Stimulated activated CD4-positive, alpha-beta T cell treated with anti-CD3 and anti-CD28 coated beads, TNF-alpha, amount 100 ng/mL, for 1 hour (primary cell): ENCODE measurements around the gene KRTCAP2.
A peak's percentile ranks its signal among the peaks of the same experiment; 100 is the strongest.

Source experiments
- DNase-seq, 3 donors: peaks; one replicate each; pipeline ENCODE4 v3.0.0-alpha.2; 2020; ENCODE audit warnings: low read depth in 3 of 3, low spot score in 1 of 3

Gene KRTCAP2

GRCh38 chr1:155134880-155135414, 38.2 kb downstream of the KRTCAP2 start:
- peak in 1 of 3 donors; percentile 62 for DNase-seq

DNA sequence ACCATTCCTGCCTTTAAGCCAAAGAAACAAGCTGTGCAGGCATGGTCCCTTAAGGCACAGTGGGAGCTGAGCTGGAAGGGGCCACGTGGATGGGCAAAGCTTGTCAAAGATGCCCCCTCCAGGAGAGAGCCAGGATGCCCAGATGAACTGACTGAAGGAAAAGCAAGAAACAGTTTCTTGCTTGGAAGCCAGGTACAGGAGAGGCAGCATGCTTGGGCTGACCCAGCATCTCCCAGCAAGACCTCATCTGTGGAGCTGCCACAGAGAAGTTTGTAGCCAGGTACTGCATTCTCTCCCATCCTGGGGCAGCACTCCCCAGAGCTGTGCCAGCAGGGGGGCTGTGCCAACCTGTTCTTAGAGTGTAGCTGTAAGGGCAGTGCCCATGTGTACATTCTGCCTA, 38.8 kb downstream of the KRTCAP2 start:
- DNase-seq = no peak

- DNase-seq = no peak
Observed at GRCh38 chr1:155133799-155134281, 39.3 kb downstream of the KRTCAP2 start.

DNA sequence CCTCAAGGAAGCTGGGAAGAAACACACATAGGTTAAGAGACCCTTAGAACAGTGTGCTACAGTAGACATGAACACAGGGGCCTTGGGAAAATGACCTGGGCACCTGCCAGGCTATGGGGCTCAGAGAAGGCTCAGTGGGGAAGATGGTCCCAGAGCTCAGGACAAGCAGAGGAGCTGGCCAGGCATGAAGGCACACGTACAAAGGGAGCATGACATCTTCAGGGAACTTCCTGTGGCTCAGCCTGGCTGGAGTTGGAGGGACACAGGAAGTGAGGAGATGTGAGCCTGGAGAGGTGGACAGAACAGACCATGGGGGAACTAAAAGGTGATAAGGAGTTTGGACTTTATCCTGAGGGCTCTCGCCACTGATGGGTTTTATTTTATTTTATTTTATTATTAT, 41.2 kb downstream of the KRTCAP2 start:
- DNase-seq = no peak

GRCh38 chr1:155131285-155131684, 41.8 kb downstream of the KRTCAP2 start:
- no peak for DNase-seq

DNA sequence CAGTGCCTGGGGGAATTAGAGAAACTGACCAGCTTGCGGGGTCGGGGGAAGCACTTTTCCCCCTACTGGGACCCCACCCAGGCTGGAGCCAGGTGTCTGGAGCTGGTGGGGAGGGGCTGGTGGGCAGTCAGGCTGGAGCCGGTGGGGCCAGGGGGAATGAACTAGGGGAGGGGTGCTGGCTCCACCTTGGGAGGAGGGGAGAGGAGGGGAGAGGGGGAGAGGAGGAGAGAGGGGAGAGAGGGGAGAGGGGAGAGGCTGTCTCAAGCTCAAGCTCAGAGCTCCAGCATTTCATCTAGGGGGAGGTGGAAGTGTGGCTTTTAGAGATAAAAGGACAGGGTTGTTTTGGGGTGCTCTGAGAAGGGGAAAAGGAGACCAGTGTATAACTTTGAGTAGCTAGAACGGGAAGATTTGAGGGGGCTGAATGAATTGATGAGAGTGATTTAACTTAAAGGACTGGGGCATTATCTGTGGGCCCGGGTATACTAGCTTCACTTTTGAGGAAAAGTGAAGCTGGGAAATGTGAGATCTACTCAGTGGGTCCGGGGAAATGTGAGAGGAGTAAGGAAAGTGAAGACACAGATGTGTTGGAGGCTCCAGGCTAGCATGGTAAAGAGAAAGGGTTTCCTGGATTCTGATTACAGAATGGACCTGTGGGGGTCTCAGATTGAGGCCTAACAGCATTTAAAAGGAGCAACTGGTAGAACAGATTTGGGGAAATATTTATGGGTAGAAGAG, 42.7 kb downstream of the KRTCAP2 start:
- no peak for DNase-seq

DNA sequence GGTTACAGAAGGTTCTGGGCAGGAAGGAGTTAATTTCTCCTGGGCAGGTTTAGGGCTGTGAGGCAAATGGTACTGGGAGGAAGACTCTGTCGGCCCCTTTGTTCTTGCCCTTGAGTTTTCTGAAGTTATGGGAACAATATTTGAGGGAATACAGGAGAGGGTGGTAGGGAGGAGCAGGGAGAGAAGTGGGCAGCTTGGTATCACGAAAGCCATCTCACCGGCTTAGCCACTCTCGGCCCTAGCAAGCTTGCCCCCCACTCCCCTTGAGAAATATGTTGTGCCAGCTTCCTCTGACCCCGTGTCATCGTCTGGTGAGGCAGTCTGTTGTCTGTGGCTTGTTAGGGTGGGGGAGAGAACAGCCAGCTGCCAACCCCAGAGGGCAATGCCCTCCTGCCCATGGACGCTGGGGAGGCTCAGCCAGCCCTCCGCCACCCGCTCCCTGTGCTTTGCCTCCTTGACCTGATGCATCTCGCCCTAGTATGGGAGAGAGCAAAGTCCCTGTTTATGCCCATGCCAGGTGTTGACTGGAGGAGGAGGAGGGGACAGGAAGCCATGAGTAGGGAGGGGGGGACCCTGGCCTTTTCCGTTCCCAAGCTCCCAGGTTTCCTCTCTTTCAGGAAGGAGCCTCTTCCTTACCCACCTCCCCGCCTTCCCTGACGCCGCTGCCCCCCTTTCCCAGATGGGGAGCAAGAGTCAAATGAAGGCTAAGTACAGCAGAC, 44.2 kb downstream of the KRTCAP2 start:
- DNase-seq = no peak

GRCh38 chr1:155127967-155128754, 44.9 kb downstream of the KRTCAP2 start:
- DNase-seq = no peak

- DNase-seq = no peak
Observed at GRCh38 chr1:155127105-155127966, 45.8 kb downstream of the KRTCAP2 start, which contains the start of gene EFNA1. Gene EFNA1, plus strand, starts transcription at chr1:155127876. Its CDS starts 102 bp downstream, at chr1:155127978.

GRCh38 chr1:155126556-155127104, 46.5 kb downstream of the KRTCAP2 start:
- DNase-seq = no peak

GRCh38 chr1:155125946-155126555, 47.1 kb downstream of the KRTCAP2 start:
- DNase-seq = no peak

- no peak for DNase-seq
Observed at GRCh38 chr1:155125511-155125945, 47.6 kb downstream of the KRTCAP2 start.

DNA sequence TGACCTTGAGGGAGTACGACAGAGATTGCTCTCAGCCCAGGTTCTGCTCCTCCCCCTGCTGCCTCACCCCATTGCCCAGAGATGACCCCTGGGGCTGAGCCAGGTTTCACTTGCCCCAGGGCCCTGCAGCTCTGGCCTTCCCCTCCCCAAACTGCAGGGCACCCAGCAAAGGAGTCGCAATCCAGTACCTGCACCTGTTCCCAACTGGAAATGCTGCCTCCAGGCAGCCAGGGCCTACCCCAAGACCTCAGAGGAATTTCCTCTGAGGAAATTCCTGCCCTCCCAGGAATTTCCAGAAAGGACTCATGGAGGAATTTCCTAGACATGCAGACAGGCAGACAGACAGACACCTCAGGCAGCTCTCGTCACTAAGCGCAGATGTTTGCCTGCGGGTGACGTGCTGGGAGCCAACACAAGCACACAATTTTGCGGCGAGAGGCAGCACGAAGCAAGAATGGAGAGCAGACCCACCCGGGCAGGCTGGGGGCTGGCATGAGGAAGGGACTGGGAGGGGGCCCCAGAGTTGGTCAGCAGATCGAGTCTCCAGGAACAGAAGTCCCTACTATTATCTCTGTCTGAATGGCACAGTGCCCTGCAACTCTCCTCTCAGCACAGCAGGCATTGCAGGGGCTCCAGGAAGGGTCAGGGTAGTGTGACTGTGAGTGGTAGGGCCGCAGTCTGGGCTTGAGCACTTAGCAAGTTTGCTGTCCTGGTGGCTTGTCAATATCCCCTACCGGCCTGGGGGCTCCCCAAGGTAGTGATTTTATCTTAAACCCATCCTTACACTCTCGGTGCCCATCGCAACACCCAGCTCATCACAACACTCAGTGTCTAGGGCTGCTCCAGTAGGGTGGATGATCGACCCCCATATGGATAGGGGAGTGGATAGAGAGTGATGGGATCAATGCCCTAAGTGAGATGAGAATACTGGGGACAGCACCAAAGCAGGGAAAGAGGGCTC, 48.3 kb downstream of the KRTCAP2 start:
- DNase-seq = no peak

- DNase-seq = no peak
Observed at GRCh38 chr1:155123801-155124200, 49.3 kb downstream of the KRTCAP2 start.

- no peak for DNase-seq
Observed at GRCh38 chr1:155122308-155122707, 50.8 kb downstream of the KRTCAP2 start.

DNA sequence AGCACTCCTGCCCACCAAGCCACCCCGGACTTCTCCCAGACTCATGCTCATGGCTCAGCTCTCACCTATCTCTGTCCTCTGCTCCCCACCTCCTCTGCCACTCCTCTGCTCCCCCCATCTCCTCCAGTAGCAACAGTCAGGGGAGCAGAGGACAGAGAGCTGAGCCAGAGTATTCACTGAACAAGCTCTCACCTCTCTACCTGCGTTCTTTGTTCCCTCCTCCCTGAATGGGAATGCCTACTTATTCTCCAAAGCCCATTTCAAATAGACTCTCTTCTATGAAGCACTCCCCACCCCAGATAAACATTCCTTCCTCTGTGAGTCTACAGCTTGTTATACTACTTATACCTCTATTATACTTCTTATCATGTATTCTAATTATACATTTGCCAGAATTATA, 51.9 kb downstream of the KRTCAP2 start:
- DNase-seq = no peak

DNA sequence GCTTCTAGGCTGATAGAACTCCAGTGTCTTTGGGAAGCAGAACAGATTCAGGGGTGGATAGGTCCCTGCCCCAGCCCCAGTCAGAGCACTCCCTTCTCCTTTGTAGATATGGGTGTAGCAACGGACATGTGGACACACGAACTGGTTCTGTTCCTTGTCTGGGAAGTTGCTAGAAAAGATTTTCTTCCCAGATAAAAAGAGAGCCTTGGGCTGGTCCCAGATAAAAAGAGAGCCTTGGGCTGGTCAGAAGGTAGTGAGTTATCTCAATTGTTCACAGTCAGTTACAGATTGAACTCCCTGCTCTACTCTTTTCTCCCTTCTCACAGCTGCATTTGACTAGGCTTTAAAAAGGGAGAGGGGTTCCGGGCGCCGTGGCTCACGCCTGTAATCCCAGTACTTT, 52.9 kb downstream of the KRTCAP2 start:
- DNase-seq = no peak
